Fibroblast of skin of abdomen (primary cell): ENCODE results near the gene EOLA2. TPM values are rescaled to one million over a fixed set of nuclear protein-coding genes. Genes with fewer than 3 reads are reported as not detected.
"Not testable (repeated sequence)": the region's sequence is repeated elsewhere in the genome, so short reads cannot be mapped to it uniquely, and the experiment has no call there.

Source experiments
- DNase-seq: peaks from one replicate; pipeline ENCODE4 v3.0.0-alpha.2; 2013
- polyA plus RNA-seq, 2 experiments: library from polyadenylated mRNA; unstranded; fragments of 120-200 nt; gene quantifications; one replicate each; pipeline ENCODE4 v1.2.1, GENCODE V29; 2013; ENCODE audit not compliant: insufficient read length in 2 of 2

The EOLA2 gene
- 24.0 TPM for polyA plus RNA-seq (2013, experiment 1 of 2; ENCODE audit: insufficient read length)
- polyA plus RNA-seq (2013, experiment 2 of 2; ENCODE audit: insufficient read length): 28.1 TPM

DNA sequence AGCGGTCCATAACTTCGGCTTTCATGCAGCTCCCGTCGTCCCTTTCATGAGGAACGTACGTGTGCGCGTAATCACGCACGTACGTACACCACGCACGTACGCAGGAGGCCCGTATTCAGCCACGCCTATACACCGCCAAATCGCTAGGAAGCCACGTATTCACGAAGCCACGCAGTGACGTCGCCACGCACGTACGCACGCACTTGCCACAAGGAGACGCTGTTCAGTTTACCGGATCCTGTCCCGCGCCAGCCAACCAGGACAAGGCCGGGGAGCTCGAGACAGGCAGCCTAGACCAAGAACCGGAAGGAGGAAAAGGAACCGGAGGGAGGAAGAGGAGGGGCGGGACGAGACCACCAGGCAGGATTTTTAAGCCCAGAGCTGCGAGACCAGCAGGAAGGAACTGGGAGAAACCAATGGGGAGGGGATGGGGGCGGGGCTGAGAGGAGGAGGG, at the start of gene EOLA2:
TSS of gene EOLA2 (minus strand) at position 65 of the 454 bp plus-strand sequence. CDS start 4,617 bp downstream, outside the sequence.
- DNase-seq: peak; percentile 99

- no peak for DNase-seq
These were observed 49.3 kb upstream of the EOLA2 start for GRCh38 chrX:149987613-149988012.

DNA sequence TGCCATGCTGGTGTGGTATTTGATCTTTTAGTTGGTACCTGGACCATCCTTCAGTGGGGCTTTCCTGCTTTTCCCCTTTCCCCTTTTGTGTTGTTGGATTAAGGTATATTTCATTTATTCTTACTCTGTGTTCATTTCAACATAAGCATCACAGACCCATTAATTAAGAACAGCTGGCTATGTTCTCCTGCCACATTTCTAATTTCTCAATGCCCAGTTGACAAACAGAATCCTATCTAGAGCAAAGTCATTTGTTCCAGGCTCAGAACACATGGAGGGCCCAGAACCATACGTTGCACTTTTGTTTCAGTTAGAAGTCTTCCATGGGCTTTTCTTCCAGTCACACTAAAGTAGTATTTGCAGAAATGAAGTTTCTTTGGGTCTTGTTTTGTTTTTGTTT, 46.1 kb upstream of the EOLA2 start:
- DNase-seq: no peak

GRCh38 chrX:149982310-149982709, 44.0 kb upstream of the EOLA2 start:
- peak; percentile 49 for DNase-seq

GRCh38 chrX:149979126-149979644, 40.9 kb upstream of the EOLA2 start:
- DNase-seq: no peak

DNA sequence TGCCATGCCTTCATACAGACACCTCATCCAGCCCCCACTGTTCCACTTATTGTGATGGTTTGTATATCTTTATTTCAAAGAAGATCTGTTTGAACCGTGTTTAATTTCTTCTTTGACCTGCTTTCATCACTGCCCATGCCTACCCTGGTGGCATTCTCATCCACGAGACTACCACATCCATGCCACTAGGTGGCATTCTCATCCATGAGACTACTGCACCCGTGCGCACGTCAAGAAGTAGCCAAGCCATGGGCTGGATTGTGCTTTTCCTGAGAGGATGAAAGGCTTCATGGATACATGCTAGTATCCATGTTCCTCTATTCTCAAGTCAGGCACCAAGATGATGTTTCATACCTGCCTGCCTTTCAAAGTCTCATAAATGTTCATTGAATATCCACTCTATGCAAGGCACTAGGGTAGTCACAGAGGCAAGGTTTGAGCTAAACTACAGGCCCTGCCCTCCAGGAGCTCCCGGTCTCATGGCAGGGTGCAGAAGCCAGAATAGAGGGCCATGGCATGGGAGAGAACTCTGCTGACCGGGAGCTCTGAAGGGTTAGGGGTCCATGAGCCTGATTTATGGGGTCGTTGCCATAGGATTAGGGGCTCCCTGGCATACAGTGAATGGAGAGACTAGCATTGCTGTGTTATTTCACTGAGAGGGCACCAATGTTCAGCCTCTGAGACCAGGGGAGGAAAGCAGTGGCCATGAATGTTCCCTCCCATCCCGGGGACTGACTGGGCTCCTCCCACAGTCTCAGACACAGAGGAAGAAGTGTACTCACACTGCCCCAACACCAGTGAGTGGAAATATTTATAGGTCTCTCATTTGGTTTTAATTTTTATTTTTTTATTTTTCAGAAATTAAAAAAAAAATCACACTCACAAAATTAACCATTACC, 24.8 kb upstream of the EOLA2 start:
- peak; percentile 70 for DNase-seq

- no peak for DNase-seq
These were observed 23.7 kb upstream of the EOLA2 start for GRCh38 chrX:149962010-149962409.

- no peak for DNase-seq
These were observed 23.3 kb upstream of the EOLA2 start for GRCh38 chrX:149961572-149961971.

GRCh38 chrX:149950681-149951080, 12.4 kb upstream of the EOLA2 start:
- DNase-seq: peak; percentile 54

- no peak for DNase-seq
These were observed 11.6 kb upstream of the EOLA2 start for GRCh38 chrX:149949743-149950436.

GRCh38 chrX:149948016-149948415, 9.7 kb upstream of the EOLA2 start:
- no peak for DNase-seq

GRCh38 chrX:149946932-149947331, 8.6 kb upstream of the EOLA2 start:
- not testable (repeated sequence) for DNase-seq

DNA sequence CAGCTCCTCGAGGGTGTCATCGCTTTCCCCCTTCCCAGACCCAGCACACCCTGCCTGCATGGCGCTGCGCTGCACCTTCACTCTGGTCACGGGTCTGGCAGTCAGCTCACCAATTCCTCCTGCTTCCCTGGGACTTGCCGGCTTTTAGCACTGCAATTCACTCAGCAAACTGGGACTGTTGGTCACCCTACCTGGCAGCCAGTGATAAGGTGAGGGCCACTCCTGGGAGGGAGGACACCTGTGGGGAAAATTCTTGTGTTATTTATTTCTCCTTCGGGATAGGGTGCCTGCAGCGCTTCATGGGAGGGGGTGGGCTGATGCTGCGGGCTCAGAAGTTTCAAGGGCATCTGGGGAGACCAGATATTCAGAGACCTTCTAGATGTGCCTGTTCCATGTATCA, 7.5 kb upstream of the EOLA2 start:
- not testable (repeated sequence) for DNase-seq

DNA sequence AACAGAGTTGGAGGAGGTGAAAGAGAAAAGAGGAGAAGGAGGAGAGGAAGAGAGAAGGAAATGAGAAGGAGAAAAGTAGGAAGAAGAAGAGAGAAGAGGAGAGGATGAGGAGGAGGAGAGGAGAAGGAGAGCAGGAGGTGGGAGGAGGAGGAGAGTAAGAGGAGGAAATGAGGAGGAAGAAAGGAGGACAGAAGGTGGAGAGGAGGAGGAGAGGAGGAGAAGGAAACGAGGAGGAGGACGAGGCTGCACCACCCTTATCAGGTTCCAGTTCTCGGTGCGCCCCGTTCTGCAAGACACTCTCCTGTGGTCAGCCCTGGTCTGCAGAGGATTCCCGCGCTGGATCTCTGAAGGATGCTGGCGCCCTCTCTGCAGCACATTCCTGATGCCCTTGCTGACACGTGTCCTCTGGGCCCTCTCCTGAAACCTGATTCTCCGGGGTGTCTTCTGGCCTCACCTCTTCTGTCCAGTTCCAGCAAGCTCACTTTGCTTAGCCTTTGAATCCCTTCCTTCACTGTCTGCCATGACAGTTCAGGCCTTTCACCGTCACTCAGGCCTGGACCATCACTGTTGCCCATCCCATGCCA, 6.9 kb upstream of the EOLA2 start:
- not testable (repeated sequence) for DNase-seq

- DNase-seq: not testable (repeated sequence)
These were observed 2.4 kb upstream of the EOLA2 start for GRCh38 chrX:149940674-149941024.

DNA sequence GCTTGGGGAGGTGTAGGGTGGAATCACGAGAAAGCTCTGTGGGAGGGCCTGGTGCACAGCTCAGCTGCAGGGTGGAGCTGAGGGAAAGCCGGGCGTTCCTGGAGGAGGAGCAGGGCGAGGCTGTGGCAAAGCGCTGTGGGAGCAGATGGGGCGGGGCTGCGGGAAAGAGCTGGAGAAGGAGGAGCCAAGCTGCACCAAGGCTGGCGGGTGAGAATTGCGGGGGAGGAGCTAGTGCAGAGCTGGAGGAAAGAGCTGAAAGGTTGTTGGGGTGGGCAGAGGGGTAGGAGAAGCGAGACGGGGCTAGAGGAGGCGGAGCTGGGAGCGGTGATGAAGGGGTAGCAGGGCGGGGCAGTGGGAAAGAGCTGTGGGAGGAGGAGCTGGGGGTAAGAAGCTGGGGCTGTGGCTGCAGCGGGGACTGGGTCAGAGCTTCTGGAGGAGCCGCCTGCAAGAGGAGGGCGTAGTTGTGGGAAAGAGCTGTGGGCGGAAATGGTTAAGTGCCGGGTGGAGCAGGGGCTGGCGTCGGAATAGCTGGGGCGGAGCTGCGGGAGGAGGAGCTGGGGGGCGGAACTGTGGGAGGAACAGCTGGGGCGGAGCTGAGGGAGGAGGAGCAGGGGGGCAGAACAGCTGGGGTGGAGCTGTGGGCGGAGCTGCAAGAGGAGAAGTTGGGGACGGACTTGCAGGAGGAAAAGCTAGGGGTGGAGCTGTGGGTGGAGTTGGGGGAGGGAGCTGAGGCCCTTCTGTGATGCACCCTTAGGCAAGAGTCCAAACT, 1.8 kb upstream of the EOLA2 start:
- peak; percentile 98 for DNase-seq

DNA sequence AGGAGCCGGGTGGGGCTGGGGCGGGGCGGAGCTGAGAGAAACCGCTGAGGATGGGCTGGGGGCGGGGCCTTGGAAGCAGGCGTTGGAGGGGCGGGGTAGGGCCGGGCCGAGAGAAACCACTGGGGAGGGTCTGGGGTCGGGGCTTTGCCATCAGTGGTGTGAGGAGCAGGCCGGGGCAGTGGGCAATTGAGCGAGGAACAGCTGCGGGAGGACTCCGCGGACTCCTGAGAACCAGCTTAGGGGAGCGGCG, 1.3 kb upstream of the EOLA2 start:
- DNase-seq: no peak

- peak; percentile 94 for DNase-seq
These were observed 777 bp upstream of the EOLA2 start for GRCh38 chrX:149938881-149939654.

- peak; percentile 0 for DNase-seq
These were observed 342 bp downstream of the EOLA2 start for GRCh38 chrX:149937871-149938426.

DNA sequence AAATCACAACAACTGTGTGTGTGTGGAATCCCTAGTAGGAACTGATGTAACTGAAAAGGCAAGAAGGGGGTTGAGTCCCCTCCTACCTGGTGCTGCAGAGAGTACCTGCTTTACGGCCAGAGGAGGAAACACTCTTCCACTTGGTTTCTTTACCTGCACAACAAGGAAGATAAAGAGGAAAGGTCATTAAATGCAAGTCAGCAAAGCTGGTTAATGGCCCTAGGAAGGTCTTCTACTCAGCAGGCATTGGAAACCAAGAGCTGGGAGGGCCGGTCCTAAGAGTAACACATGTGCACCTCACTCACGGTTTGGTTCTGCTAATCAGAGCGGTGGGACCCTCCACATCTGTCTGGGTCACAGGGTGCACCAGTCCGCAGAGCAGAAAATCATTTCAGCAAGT, 963 bp downstream of the EOLA2 start:
- not testable (repeated sequence) for DNase-seq

DNA sequence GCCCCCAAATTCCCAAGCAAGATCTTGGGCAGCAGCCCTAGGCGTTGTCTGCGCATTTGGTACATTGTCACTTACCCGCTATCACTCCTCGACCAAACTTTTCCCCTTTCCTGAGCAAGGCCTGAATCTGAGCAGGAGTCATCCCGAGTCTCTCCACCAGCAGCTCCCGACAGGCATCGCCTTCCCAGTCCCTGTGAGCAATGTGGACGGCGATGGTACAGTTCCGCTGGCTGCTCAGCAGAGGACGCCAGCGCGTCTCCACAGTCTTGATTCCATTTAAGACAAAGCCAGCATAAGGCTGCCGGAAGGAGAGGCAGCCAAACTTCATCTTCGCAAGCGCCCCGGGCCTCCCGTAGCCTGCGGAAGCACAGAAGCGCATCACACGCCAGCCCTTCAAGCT, 4.7 kb downstream of the EOLA2 start:
- DNase-seq: not testable (repeated sequence)
